Mammary epithelial cell (primary cell): ENCODE results near the gene PAX2.

ENCODE experiments used
- CTCF ChIP-seq, 2 donors: IDR thresholded peaks in 1 of 2; conservative IDR thresholded peaks in 1 of 2; 2 replicates each; pipeline ENCODE4 v1.5.1; 2011 to 2012; ENCODE audit warnings: inconsistent platforms in 2 of 2, low read length in 2 of 2, mild to moderate bottlenecking in 2 of 2, control low read depth in 1 of 2, low read depth in 1 of 2; ENCODE audit not compliant: insufficient read depth in 1 of 2; ENCODE audit errors: extremely low read depth in 1 of 2
- EZH2 ChIP-seq: IDR thresholded peaks from 2 replicates; pipeline ENCODE4 v1.6.1; 2012; ENCODE audit warnings: low read length, inconsistent platforms, borderline replicate concordance

GRCh38 chr10:100802607-100803006, 57.2 kb downstream of the PAX2 start:
- TF ChIP-seq CTCF (conservative IDR thresholded peaks at IDR 0.05 in 1 of 2, IDR thresholded peaks at IDR 0.05 in 1 of 2; ENCODE audit: extremely low read depth in 1 of 2, insufficient read depth in 1 of 2, low read depth in 1 of 2, low read length in 2 of 2) = no peak
- TF ChIP-seq EZH2 = no peak
